ENCODE results near the gene ST3GAL4. TPM values are rescaled to one million over a fixed set of nuclear protein-coding genes. Genes with fewer than 3 reads are reported as not detected.

The ST3GAL4 gene
- total and polyA plus RNA-seq, 10 of the 15 experiments (the other 5 are each of a cell fraction or from before 2014, with no cell fraction given), result 3.8 to 8.1 (median 6.5) TPM; not detected in 2

DNA sequence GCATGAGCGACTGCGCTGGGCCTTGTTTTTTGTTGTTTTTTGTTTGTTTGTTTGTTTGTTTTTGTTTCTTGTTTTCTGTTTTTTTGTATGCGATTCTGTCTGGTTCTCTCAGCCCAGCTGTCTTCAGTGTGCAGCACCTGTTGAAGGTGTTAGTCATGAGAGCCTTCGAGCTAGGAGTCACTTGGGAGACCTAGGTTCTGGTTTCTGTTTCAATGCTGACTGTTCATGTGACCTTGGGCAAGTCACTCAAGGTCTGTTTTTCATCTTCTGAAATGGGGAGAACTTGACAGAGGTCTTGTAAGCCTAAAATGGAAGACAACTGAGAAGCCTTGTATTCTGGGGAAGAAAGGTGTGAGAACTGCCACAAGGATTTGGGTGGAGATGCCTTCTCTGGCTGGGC is 49.8 kb upstream of the ST3GAL4 start (continued):
- TF ChIP-seq, protein P1, sequence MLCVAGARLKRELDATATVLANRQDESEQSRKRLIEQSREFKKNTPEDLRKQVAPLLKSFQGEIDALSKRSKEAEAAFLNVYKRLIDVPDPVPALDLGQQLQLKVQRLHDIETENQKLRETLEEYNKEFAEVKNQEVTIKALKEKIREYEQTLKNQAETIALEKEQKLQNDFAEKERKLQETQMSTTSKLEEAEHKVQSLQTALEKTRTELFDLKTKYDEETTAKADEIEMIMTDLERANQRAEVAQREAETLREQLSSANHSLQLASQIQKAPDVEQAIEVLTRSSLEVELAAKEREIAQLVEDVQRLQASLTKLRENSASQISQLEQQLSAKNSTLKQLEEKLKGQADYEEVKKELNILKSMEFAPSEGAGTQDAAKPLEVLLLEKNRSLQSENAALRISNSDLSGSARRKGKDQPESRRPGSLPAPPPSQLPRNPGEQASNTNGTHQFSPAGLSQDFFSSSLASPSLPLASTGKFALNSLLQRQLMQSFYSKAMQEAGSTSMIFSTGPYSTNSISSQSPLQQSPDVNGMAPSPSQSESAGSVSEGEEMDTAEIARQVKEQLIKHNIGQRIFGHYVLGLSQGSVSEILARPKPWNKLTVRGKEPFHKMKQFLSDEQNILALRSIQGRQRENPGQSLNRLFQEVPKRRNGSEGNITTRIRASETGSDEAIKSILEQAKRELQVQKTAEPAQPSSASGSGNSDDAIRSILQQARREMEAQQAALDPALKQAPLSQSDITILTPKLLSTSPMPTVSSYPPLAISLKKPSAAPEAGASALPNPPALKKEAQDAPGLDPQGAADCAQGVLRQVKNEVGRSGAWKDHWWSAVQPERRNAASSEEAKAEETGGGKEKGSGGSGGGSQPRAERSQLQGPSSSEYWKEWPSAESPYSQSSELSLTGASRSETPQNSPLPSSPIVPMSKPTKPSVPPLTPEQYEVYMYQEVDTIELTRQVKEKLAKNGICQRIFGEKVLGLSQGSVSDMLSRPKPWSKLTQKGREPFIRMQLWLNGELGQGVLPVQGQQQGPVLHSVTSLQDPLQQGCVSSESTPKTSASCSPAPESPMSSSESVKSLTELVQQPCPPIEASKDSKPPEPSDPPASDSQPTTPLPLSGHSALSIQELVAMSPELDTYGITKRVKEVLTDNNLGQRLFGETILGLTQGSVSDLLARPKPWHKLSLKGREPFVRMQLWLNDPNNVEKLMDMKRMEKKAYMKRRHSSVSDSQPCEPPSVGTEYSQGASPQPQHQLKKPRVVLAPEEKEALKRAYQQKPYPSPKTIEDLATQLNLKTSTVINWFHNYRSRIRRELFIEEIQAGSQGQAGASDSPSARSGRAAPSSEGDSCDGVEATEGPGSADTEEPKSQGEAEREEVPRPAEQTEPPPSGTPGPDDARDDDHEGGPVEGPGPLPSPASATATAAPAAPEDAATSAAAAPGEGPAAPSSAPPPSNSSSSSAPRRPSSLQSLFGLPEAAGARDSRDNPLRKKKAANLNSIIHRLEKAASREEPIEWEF (IDR thresholded peaks at IDR 0.05; ENCODE audit: insufficient replicate concordance, low read depth, low read length), result no peak
- TF ChIP-seq NFXL1 (IDR thresholded peaks at IDR 0.05; ENCODE audit: borderline replicate concordance) (no peak), ETV6 (conservative IDR thresholded peaks at IDR 0.05 in 1 of 2, IDR thresholded peaks at IDR 0.05 in 1 of 2; ENCODE audit: borderline replicate concordance in 1 of 2, low read depth in 1 of 2) (no peak), ATF7 (IDR thresholded peaks at IDR 0.05; ENCODE audit: low read depth) (0 out of 2 replicates have a peak, but pooled peaks have one; percentile 26), TCF12 (IDR thresholded peaks at IDR 0.05; ENCODE audit: low read depth, low read length) (peak; percentile 72; the same call in 1 of the 2 replicates), STAT1 (conservative IDR thresholded peaks at IDR 0.05) (no peak), MYC (IDR thresholded peaks at IDR 0.05; ENCODE audit: insufficient read depth, insufficient read length, insufficient replicate concordance, low read length, severe bottlenecking) (no peak), RUNX3 (IDR thresholded peaks at IDR 0.05; ENCODE audit: low read length) (no peak), EZH2 (IDR thresholded peaks at IDR 0.05; ENCODE audit: borderline replicate concordance, control insufficient read depth, low read depth, low read length) (no peak), SP1 (IDR thresholded peaks at IDR 0.05; ENCODE audit: low read depth, low read length) (no peak), JUND (IDR thresholded peaks at IDR 0.05; ENCODE audit: low read depth, low read length) (no peak), CEBPB (IDR thresholded peaks at IDR 0.05; ENCODE audit: borderline replicate concordance in 1 of 2, low read depth in 2 of 2, low read length in 2 of 2) (no peak), RBBP5 (conservative IDR thresholded peaks at IDR 0.05) (no peak), MEF2A (IDR thresholded peaks at IDR 0.05; ENCODE audit: insufficient read depth, low read depth, low read length) (no peak), YBX1 (IDR thresholded peaks at IDR 0.05) (no peak), CREB1 (IDR thresholded peaks at IDR 0.05; ENCODE audit: low read depth) (no peak), SUZ12 (IDR thresholded peaks at IDR 0.05; ENCODE audit: unreplicated experiment) (no peak), IKZF1 (conservative IDR thresholded peaks at IDR 0.05) (no peak), ZNF622 (IDR thresholded peaks at IDR 0.05) (no peak)
- TF ChIP-seq, protein P2, sequence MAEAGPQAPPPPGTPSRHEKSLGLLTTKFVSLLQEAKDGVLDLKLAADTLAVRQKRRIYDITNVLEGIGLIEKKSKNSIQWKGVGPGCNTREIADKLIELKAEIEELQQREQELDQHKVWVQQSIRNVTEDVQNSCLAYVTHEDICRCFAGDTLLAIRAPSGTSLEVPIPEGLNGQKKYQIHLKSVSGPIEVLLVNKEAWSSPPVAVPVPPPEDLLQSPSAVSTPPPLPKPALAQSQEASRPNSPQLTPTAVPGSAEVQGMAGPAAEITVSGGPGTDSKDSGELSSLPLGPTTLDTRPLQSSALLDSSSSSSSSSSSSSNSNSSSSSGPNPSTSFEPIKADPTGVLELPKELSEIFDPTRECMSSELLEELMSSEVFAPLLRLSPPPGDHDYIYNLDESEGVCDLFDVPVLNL (IDR thresholded peaks at IDR 0.05; ENCODE audit: low read depth, low read length), result no peak
- TF ChIP-seq, protein P3, sequence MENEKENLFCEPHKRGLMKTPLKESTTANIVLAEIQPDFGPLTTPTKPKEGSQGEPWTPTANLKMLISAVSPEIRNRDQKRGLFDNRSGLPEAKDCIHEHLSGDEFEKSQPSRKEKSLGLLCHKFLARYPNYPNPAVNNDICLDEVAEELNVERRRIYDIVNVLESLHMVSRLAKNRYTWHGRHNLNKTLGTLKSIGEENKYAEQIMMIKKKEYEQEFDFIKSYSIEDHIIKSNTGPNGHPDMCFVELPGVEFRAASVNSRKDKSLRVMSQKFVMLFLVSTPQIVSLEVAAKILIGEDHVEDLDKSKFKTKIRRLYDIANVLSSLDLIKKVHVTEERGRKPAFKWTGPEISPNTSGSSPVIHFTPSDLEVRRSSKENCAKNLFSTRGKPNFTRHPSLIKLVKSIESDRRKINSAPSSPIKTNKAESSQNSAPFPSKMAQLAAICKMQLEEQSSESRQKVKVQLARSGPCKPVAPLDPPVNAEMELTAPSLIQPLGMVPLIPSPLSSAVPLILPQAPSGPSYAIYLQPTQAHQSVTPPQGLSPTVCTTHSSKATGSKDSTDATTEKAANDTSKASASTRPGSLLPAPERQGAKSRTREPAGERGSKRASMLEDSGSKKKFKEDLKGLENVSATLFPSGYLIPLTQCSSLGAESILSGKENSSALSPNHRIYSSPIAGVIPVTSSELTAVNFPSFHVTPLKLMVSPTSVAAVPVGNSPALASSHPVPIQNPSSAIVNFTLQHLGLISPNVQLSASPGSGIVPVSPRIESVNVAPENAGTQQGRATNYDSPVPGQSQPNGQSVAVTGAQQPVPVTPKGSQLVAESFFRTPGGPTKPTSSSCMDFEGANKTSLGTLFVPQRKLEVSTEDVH (IDR thresholded peaks at IDR 0.05; ENCODE audit: low read depth, partially characterized antibody), result no peak

Measured in GM12878 (cell line).